IPS DF 4.7 (cell line): ENCODE results near the gene MS4A6A.
"Not testable (repeated sequence)": the region's sequence is repeated elsewhere in the genome, so short reads cannot be mapped to it uniquely, and the experiment has no call there.

Source experiments
- DNase-seq: peaks from one replicate; pipeline ENCODE4 v3.0.0-alpha.2; 2013; ENCODE audit warnings: low spot score; ENCODE audit errors: extremely low read depth

MS4A6A gene, protein sequence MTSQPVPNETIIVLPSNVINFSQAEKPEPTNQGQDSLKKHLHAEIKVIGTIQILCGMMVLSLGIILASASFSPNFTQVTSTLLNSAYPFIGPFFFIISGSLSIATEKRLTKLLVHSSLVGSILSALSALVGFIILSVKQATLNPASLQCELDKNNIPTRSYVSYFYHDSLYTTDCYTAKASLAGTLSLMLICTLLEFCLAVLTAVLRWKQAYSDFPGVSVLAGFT

DNA sequence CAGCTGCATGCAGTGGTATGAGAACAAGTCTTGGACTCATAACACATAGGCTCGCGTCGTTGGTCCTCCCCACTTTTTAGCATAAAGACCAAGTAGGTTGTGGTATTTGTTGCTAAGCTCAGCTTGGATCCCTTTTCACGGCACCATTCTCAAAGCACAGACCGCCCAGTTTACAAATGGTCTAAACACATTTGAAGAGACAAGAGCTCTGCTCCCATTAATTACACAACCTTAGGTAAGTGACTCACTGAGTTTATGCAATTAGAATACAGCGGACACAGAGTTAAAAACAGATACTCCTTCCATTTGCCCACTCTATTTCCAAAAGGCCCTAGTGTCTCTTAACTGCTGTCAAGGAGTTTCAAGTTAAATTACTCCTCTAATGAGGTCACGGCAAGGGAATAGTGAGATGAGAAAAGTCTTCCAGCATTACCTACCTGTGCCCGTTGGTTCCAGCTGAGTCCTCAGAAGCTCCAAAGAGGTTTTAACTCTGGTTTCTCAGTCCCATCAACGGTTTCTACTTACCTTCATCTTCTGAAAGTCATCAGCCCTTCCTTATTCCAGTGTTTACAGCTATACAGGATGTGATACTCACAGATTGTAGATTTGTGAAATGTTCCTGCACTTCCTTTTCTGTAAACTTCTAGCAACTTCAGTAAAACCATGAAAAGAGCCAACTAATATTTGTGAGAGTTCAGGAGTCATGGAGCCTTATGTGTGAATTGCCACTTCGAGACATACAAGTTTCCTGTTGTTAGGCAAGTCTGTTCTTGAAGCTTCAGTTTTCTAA, at the start of gene MS4A6A:
TSS of gene MS4A6A (minus strand) at position 543 of the 790 bp plus-strand sequence. CDS start 1,356 bp downstream, outside the sequence.
- DNase-seq: no peak

DNA sequence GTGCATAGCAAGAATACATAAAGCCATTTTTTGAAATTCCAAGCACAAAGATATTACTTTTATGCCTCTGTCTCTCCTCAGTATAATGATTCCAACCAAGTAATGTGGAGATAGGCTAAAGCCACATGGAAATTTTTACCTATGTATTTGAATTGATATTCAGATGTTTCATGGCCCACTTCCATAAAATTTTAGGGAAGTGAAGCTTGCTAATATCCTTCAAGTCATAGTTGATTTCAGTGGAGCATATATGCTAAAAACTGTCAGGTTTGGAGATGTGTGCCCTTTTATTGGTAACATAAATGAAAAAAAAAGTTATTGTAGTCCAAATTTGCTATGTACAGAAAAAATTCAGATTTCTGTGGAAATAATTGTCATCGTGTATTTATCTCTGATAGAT, 47.8 kb upstream of the MS4A6A start:
- DNase-seq: no peak

DNA sequence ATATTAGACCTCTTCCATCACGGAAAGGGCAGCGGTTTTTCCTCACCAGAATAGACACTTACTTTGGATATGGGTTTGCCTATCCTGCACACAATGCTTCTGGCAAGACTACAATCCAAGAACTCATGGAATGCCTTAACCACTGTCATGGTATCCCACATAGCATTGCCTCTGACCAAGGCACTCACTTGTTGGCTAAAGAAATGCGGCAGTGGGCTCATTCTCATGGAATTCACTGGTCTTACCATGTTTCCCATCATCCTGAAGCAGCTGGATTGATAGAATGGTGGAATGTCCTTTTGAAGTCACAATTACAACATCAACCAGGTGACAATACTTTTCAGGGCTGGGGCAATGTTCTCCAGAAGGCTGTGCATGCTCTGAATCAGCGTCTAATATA, 39.3 kb upstream of the MS4A6A start:
- no peak for DNase-seq

DNA sequence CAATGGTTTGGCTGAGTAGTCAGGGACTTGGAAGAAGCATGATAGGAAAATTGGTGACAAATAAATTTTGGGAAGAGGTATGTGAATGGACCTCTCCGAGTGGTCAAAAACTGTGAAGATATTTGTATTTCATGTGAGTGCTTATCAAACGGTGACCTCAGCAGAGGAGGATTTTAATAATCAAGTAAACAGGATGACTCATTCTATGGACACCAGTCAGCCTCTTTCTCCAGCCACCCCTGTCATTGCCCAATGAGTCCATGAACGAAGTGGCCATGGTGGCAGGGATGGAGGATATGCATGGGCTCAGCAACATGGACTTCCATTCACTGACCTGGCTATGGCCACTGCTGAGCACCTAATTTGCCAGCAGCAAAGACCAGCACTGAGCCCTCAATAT, 38.8 kb upstream of the MS4A6A start:
- no peak for DNase-seq

DNA sequence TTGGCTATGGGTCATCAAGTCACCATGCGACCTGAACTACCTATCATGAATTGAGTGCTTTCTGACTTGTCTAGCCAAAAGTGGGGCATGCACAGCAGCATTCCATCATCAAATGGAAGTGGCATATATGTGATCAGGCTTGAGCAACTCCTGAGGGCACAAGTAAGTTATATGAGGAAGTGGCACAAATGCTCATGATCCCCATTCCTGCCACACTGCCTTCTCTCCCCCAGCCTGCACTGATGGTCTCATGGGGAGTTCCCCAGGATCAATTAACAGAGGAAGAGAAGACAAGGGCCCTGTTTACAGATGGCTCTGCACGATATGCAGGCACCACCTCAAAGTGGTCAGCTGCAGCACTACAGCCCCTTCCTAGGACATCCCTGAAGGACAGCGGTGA, 38.3 kb upstream of the MS4A6A start:
- DNase-seq: no peak

DNA sequence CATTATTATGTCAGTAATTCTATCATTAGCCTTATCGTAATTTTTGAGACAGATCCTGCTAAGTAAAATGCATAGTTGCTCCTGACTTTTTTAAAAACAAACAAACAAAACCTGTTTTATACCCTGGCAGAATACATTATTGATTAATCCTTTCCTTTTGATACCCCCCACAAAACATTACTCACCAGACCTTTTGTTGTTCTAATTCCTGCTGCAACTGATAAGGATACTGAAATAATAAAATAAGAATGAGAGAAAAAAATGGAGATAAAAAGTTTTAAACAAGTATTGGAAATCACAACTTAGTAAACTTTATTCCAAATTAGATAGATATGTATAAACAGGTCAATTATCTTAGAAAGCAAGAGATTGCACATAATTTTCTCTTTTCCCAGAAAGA, 31.5 kb upstream of the MS4A6A start:
- no peak for DNase-seq

DNA sequence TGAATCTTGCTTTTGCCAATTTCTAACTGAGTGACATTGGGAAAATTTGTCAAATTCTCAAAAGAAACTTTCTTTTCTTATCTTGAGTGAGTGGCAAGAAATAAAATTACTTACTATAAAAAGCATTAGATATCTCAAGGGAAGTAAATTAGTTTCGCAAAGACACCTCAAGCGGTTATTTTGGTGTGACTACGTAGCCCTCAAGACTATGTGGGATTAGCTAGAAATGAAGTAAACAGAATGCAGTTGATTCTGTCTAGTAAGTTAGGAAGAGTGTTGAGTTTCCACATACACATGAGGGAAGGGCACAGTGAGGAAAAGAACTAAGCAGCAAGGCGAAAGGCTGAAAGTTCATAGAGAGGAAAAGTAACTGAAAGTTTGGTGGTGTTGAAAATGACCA, 28.3 kb upstream of the MS4A6A start:
- no peak for DNase-seq

DNA sequence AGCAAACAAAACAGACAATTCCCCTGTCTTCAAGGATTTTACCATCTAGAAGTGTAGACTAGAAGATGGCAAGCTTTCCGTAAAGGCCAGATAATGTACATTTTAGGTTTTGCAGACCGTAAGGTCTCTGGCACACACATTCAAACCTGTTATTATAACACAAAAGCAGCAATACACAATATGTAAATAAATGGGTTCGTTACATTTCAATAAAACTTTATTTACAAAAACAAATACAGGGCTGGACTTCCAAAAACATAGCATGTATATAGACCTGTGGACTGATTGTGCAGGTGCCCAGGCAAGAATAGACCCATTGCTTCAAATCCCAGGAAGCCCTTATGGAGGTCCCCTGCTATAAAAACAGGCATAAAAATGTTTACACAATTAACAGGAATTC, 27.1 kb upstream of the MS4A6A start:
- no peak for DNase-seq

DNA sequence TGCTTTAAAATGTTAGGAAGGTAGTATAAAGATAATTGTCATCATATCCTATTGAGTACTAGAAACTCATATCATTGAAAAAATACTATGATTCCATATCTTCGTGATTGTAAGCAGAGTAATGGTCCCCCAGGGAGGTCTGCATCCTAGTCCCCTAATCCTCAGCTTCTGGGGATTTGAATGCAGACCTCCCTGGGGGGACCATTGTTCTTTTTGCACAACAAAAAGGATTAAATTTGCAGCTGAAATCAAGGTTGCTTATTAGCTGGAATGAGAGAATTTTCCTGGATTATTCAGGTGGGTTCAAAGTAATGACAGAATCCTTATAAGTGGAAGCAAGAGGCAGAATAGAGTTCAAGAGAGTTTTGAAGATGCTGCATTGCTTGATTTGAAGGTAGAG, 26.1 kb upstream of the MS4A6A start:
- DNase-seq: no peak

DNA sequence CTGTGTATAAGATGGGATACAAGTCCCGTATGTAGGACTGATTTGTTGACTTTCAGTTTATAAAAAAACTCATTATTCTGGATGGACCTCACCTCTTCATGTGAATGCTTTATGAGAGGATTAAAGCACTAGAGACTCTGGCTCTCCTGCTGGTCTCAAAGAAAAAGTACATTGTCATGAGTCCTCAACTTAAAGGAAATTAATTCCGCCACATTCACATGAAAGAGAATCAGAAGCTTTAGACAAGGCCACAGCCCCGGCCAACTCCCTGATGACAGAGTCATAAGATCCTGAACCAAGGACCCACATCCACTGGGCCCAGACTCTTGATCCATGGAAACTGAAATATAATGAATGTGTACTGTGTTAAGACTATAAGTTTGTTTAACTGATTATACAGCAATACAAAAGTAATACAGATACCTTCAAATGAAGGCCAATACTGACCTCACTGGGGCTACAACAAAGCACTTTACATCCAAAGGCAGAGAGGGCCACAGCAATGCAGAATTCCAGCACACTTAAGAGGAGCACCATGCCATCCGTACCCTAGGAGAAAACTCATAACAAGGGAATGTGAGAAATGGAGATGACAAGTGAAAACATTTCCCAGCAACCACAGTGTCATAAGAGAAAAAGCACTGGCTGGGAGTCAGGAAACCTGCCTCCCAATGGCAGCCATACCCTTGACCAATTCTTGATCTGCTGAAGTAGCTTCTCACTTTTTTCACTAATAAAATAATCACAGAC, 25.4 kb upstream of the MS4A6A start:
- no peak for DNase-seq

DNA sequence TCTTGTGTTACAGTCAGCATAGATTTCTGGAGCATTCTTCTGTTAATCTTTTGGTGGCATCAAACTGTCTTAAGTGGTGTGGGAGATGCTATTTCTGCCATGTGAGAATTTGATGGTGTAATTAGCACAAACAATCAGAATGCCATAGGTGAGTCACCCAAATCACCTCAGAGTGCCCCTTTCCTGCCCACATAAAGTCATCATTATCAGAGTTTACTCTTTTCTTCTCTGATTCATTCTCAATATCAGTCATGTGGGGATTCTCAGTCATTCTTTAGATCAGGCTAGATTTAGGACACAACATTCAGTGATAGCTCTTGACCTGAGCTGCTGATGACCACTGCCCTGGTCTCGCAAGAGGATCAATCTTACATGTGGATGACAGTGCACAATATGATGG, 23.7 kb upstream of the MS4A6A start:
- DNase-seq: no peak

DNA sequence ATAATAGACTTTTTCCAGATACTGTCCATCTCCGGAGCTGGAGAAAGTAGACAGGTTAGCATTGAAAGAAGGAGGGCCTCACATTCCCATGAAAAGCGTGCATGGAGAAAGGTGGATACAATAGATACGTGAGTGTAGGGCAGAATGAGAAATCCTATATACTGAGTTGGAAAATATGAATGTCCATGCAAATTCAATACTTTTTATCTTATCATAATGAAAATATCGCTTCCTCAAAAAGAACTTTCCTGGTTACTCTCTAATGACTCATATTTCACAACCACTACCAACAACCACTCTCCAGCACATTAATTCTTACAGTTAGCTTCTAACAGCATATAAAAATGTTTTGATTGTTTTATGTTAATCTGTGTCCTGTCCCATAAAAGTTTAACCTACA, 22.0 kb upstream of the MS4A6A start:
- DNase-seq: no peak

DNA sequence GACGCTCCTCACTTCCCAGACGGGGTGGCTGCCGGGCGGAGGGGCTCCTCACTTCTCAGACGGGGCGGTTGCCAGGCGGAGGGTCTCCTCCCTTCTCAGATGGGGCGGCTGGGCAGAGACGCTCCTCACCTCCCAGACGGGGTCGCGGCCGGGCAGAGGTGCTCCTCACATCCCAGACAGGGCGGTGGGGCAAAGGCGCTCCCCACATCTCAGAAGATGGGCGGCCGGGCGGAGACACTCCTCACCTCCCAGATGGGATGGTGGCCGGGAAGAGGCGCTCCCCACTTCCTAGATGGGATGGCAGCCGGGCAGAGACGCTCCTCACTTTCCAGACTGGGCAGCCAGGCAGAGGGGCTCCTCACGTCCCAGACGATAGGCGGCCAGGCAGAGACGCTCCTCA, 18.5 kb upstream of the MS4A6A start:
- DNase-seq: not testable (repeated sequence)

DNA sequence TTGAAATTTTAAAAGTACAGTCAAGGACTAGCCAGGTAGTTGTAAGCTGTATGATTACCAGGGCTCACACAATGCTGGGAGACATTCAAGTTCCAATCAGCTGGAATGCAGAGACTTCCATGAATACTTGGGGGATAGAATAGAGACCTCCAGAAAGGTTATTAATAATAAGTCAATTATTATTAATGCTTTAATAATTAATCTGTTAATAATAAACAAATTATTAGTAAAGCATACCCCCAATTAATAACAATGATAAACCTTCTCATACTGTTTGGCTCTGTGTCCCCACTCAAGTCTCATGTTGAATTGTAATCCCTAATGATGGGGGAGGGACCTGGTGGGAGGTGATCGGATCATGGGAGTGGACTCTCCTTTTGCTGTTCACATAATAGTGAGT, 14.6 kb upstream of the MS4A6A start:
- DNase-seq: no peak

DNA sequence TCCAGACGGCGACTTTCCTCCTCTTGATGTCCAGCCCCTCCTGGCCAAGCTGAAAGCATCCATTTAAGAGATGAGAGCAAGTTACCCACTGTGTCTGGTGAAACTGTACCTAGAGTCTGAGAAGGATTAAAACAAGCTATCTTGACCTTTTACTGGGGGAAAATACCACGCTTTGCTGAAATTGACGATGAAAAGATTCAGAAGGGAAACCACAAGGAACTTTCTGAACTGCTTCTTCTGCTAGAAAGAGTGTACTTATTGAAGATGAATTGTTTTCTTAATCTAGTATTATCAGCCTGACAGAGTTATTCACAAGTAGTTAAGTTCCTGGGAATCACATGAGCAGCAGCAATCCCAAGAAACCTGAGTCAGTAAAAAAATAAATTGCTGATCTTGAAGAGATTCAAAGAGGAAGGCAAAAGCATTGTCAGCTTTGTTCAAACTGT, 13.1 kb upstream of the MS4A6A start:
- DNase-seq: no peak

DNA sequence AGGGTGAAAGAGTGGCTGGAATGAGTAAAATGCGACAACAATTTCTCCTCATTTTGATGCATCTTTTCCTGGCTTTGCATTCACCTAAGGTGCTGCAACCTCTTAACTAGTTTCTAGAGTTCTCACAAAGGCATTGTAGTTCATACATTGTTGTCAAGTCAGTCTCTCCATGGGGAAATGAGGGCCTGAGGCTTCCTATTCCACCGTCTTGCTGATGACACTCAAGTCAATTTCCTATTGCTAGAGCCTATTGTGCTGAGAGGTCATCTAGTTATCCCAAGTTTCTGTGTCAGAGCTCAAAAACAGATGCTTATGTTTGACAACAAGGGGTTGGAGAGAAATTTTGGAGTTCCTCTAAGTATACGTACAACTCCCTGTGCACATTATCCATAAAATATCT, 11.6 kb upstream of the MS4A6A start:
- no peak for DNase-seq

DNA sequence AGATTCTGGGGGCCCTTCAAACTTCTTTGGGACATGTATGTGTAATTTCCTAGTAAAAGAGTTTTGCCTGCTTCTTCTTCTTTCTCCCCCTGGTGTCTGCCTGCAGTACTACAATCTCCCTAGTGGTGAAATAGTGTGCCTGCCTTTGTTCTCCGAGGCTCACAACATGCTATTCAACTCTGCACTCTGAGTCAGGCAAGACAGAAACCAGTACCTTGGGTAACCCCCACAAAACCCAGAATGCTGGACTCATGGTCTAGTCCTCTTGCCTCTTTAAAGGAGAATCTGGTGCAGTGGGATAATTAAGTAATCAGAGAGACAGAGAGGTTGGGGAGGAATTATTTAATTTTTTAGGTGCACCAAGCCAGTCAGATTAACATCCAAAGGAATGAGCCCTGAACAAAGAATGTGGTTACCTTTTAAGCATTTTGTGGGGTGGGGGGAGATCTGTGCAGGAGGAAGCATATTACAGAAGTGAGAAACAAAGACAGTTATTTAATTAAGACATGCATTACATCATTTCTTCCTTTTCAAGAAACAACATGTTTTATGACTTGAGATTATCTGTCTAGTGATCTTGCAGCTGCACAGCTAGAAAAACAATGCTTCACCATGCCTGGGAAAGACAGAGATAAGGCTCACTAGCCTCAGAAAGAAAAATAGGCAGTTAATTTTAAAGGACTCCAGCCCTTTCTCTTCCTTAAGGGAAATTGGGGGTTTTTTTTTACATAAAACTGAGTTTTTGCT, 11.0 kb upstream of the MS4A6A start:
- peak; percentile 46 for DNase-seq

DNA sequence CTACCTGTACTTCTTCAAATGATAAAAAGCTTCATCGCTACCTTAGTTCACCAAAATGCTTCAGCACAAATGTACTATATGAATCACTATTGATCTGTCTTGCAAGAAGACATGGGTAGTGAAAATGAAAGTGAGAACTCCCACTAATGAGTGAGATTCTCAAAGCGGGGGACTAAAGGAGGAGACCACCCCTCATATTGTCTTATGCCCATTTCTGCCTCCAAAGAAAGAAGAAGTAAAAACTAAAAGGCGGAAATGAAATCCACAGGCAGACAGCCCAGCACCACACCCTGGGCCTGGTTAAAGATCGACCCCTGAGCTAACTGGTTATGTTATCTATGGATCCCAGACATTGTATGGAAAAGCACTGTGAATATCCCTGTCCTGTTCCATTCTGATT, 9.7 kb upstream of the MS4A6A start:
- DNase-seq: not testable (repeated sequence)

DNA sequence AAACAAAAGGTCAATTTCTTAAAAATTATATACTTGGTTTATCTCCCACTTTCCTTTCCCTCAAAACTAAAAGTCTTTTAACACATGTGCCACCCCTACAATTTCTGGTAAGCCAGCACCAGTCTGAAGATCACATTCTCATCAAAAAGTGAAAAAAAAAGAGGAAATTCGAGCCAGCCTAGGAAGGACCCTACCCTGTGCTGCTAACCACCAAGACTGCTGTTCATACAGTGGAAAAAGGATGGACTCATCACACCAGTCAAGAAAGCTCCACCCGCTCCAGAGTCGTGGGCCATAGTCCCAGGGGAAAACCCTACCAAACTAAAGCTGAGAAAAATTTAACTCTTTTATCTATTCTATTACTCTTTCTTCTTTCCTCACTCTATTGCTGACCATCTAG, 5.6 kb upstream of the MS4A6A start:
- not testable (repeated sequence) for DNase-seq

DNA sequence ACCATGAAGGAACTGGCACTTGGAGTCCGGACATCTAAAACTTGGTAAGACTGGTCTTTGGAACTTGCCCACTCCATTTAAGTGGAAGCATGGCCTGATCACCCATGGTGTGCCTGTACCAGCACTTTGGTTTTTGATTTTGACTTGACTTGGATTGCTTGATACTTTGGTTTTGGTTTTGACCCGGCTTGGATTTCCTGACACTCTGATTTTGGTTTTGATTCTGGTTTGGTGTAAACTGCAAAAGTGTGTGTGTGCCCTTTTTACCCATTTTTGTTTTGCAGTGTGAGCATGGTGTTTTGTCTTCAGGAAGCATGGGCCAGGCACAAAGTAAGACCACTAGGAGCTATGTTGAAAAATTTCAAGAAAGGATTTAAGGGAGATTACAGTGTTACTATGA, 3.2 kb upstream of the MS4A6A start:
- DNase-seq: not testable (repeated sequence)

DNA sequence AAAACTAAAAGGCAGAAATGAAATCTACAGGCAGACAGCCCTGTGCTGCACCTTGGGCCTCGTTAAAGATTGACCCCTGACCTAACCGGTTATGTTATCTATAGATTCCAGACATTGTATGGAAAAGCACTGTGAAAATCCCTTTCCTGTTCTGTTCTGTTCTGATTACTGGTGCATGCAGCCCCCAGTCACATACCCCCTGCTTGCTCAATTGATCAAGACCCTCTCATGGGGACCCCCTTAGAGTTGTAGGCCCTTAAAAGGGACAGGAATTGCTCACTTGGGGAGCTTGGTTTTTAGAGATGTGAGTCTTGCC, 2.6 kb upstream of the MS4A6A start:
- DNase-seq: not testable (repeated sequence)
